Measurements from ENCODE around the gene ATG16L1. TPM values are rescaled to one million over a fixed set of nuclear protein-coding genes. Genes with fewer than 3 reads are reported as not detected.

ATG16L1 gene
- total RNA-seq, 4 donors from 2014 or later, result 38.9 to 56.9 (median 40.4) TPM

- WGBS, 2 donors, result 87 to 88% methylated on average over 14 of the region's 14 CpGs
- no peak for DNase-seq (ENCODE audit: low spot score in 2 of 2)
- TF ChIP-seq CTCF (IDR thresholded peaks at IDR 0.05) (no peak), POLR2A (IDR thresholded peaks at IDR 0.05) (no peak)
- intact Hi-C loops (cut with DNase I; ENCODE audit: low total_unique reads), result no loop called here
- H3K4me3 ChIP-seq (ENCODE audit: low read depth, poor library complexity, severe bottlenecking), result no peak overlapping the region
Measured at GRCh38 chr2:233223059-233223894, 28.2 kb upstream of the ATG16L1 start.

- H3K4me3 ChIP-seq (ENCODE audit: low read depth, poor library complexity, severe bottlenecking), result no peak overlapping the region
- no peak for DNase-seq (ENCODE audit: low spot score in 2 of 2)
- WGBS, 2 donors, result 78 to 80% methylated on average over 5 of the region's 5 CpGs
- TF ChIP-seq CTCF (IDR thresholded peaks at IDR 0.05) (no peak), POLR2A (IDR thresholded peaks at IDR 0.05) (no peak)
- intact Hi-C loops (cut with DNase I; ENCODE audit: low total_unique reads), result no loop called here
Measured at GRCh38 chr2:233225230-233226068, 26.0 kb upstream of the ATG16L1 start.

- intact Hi-C loops (cut with DNase I; ENCODE audit: low total_unique reads), result no loop called here
- DNase-seq (ENCODE audit: low spot score in 2 of 2), result no peak
- WGBS, 2 donors, result 86 to 91% methylated on average over 2 of the region's 2 CpGs
- H3K4me3 ChIP-seq (ENCODE audit: low read depth, poor library complexity, severe bottlenecking), result no peak overlapping the region
- TF ChIP-seq CTCF (IDR thresholded peaks at IDR 0.05) (no peak), POLR2A (IDR thresholded peaks at IDR 0.05) (no peak)
Measured at GRCh38 chr2:233226511-233227031, 24.9 kb upstream of the ATG16L1 start.

- WGBS, 2 donors, result 49 to 65% methylated on average over 7 of the region's 7 CpGs
- TF ChIP-seq CTCF (IDR thresholded peaks at IDR 0.05) (no peak), POLR2A (IDR thresholded peaks at IDR 0.05) (no peak)
- intact Hi-C loops (cut with DNase I; ENCODE audit: low total_unique reads), result no loop called here
- no peak for DNase-seq (ENCODE audit: low spot score in 2 of 2)
- no peak overlapping the region for H3K4me3 ChIP-seq (ENCODE audit: low read depth, poor library complexity, severe bottlenecking)
Measured at GRCh38 chr2:233227346-233227978, 24.0 kb upstream of the ATG16L1 start.

- no peak for TF ChIP-seq POLR2A (IDR thresholded peaks at IDR 0.05)
- TF ChIP-seq CTCF (IDR thresholded peaks at IDR 0.05), result no peak
- intact Hi-C loops (cut with DNase I; ENCODE audit: low total_unique reads), result no loop called here
- H3K4me3 ChIP-seq (ENCODE audit: low read depth, poor library complexity, severe bottlenecking), result no peak overlapping the region
- 65 to 69% methylated on average over 3 of the region's 3 CpGs for WGBS, 2 donors
- DNase-seq (ENCODE audit: low spot score in 2 of 2), result no peak
Measured at GRCh38 chr2:233228376-233228775, 23.1 kb upstream of the ATG16L1 start.
